Parathyroid adenoma (tissue), 2 donors: ENCODE data around the gene C1orf210.

ENCODE experiments used
- H2AFZ ChIP-seq: fragments of 300-600 bp; sonication (generic); one replicate; pipeline ENCODE4 v1.7.0; 2017; ENCODE audit warnings: antibody characterized with exemption, mild to moderate bottlenecking
- H3K27ac ChIP-seq: fragments of 300-600 bp; sonication (generic); one replicate; pipeline ENCODE4 v1.7.0; 2017
- H3K27me3 ChIP-seq: fragments of 300-600 bp; sonication (generic); one replicate; pipeline ENCODE4 v1.7.0; 2017; ENCODE audit warnings: low read length; ENCODE audit not compliant: control insufficient read depth, insufficient read depth
- H3K36me3 ChIP-seq: fragments of 300-600 bp; sonication (generic); one replicate; pipeline ENCODE4 v1.7.0; 2017; ENCODE audit warnings: low read length; ENCODE audit not compliant: control insufficient read depth, insufficient read depth
- H3K4me1 ChIP-seq: fragments of 300-600 bp; sonication (generic); one replicate; pipeline ENCODE4 v1.7.0; 2017; ENCODE audit warnings: control low read depth
- H3K4me2 ChIP-seq: fragments of 300-600 bp; sonication (generic); one replicate; pipeline ENCODE4 v1.7.0; 2017; ENCODE audit warnings: low read length
- H3K4me3 ChIP-seq: fragments of 300-600 bp; sonication (generic); one replicate; pipeline ENCODE4 v1.7.0; 2017; ENCODE audit warnings: low read depth, low read length
- H3K79me2 ChIP-seq: fragments of 300-600 bp; sonication (generic); one replicate; pipeline ENCODE4 v1.7.0; 2017; ENCODE audit warnings: control low read depth
- H3K9ac ChIP-seq: fragments of 300-600 bp; sonication (generic); one replicate; pipeline ENCODE4 v1.7.0; 2017; ENCODE audit warnings: mild to moderate bottlenecking
- H3K9me3 ChIP-seq: fragments of 300-600 bp; sonication (generic); one replicate; pipeline ENCODE4 v1.7.0; 2017; ENCODE audit warnings: low read length; ENCODE audit not compliant: control insufficient read depth
- TF ChIP-seq, protein P1 (sequence below): fragments of 300-600 bp; sonication (generic); IDR thresholded peaks from one replicate; pipeline ENCODE4 v1.7.0; 2017; ENCODE audit warnings: antibody characterized with exemption, mild to moderate bottlenecking
- donor health status: primary hyperparathyroidism.

Gene C1orf210

DNA sequence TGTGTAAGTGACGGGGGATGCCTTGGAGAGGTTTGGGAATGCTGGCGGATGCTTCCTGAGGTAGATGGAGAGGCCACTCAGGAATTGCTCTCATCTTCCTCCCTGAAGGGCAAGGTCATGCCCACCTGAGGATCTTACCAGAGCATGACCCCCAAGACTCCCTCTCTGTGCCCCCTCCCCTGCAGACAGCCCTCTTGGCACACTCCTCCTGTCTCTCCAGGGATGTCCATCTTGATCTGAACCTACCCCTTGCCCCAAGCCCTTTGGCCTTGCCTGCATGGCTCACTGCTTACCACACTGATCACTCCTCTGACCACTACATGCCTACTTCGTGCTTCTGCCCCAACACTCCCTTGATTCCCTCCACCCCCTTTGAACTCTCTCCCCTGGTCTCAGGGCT is 34.4 kb upstream of the C1orf210 start:
- no peaks in the 10 kb centered on the region for H3K36me3 ChIP-seq
- peaks cover 2% of the 10 kb centered on the region for H3K4me1 ChIP-seq
- no peak overlapping the region for H3K27ac ChIP-seq
- no peaks in the 10 kb centered on the region for H3K79me2 ChIP-seq
- no peaks in the 10 kb centered on the region for H3K27me3 ChIP-seq
- no peak overlapping the region for H2AFZ ChIP-seq
- no peak overlapping the region for H3K4me2 ChIP-seq
- no peak overlapping the region for H3K4me3 ChIP-seq
- no peak overlapping the region for H3K9ac ChIP-seq
- TF ChIP-seq, protein P1, sequence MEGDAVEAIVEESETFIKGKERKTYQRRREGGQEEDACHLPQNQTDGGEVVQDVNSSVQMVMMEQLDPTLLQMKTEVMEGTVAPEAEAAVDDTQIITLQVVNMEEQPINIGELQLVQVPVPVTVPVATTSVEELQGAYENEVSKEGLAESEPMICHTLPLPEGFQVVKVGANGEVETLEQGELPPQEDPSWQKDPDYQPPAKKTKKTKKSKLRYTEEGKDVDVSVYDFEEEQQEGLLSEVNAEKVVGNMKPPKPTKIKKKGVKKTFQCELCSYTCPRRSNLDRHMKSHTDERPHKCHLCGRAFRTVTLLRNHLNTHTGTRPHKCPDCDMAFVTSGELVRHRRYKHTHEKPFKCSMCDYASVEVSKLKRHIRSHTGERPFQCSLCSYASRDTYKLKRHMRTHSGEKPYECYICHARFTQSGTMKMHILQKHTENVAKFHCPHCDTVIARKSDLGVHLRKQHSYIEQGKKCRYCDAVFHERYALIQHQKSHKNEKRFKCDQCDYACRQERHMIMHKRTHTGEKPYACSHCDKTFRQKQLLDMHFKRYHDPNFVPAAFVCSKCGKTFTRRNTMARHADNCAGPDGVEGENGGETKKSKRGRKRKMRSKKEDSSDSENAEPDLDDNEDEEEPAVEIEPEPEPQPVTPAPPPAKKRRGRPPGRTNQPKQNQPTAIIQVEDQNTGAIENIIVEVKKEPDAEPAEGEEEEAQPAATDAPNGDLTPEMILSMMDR: no peak
- no peaks in the 10 kb centered on the region for H3K9me3 ChIP-seq

DNA sequence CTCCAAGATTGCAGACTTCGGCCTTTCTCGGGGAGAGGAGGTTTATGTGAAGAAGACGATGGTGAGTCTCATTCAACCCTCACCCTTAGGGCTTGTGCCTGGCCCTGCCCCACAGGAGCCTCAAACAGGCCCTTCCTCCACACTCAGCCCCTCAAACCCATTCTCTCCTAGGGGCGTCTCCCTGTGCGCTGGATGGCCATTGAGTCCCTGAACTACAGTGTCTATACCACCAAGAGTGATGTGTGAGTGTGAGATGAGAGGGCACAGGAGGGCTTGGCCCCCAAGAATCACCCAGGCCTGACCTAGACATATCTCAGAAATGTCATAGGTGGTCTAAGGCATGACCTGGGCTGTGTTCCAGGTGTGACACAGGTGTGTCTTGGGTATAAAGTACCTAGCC is 33.9 kb upstream of the C1orf210 start:
- peak overlapping the region; percentile 41 for H2AFZ ChIP-seq
- TF ChIP-seq, protein P1: no peak
- H3K27ac ChIP-seq: no peak overlapping the region
- H3K4me1 ChIP-seq: peaks cover 2% of the 10 kb centered on the region
- H3K27me3 ChIP-seq: no peaks in the 10 kb centered on the region
- H3K36me3 ChIP-seq: no peaks in the 10 kb centered on the region
- H3K4me2 ChIP-seq: no peak overlapping the region
- H3K9ac ChIP-seq: no peak overlapping the region
- no peaks in the 10 kb centered on the region for H3K79me2 ChIP-seq
- no peak overlapping the region for H3K4me3 ChIP-seq
- no peaks in the 10 kb centered on the region for H3K9me3 ChIP-seq

DNA sequence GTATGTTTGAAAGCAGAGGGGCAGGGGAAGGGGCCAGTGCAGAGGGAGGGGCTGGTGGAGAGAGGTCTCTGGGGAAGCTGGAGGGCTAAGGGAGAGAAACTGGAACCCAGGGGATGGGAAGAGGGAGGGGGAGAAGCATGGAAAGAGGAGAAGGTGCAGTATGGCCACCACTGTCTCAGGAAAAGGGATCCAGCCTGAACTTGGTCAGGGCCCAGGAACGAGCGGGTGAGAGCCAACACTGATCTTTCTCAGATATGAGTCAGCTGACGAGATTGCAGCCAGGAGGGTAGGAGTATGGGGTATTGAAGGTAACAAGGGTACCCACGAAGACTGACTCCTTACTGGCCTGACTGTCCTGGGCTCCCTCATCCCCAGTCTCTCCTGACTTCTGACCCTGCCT is 33.5 kb upstream of the C1orf210 start:
- no peak overlapping the region for H3K27ac ChIP-seq
- no peaks in the 10 kb centered on the region for H3K27me3 ChIP-seq
- H3K4me1 ChIP-seq: peaks cover 2% of the 10 kb centered on the region
- H3K79me2 ChIP-seq: no peaks in the 10 kb centered on the region
- no peaks in the 10 kb centered on the region for H3K9me3 ChIP-seq
- TF ChIP-seq, protein P1: no peak
- no peaks in the 10 kb centered on the region for H3K36me3 ChIP-seq
- H3K4me3 ChIP-seq: no peak overlapping the region
- H3K4me2 ChIP-seq: no peak overlapping the region
- H2AFZ ChIP-seq: peak overlapping the region; percentile 41
- H3K9ac ChIP-seq: no peak overlapping the region

DNA sequence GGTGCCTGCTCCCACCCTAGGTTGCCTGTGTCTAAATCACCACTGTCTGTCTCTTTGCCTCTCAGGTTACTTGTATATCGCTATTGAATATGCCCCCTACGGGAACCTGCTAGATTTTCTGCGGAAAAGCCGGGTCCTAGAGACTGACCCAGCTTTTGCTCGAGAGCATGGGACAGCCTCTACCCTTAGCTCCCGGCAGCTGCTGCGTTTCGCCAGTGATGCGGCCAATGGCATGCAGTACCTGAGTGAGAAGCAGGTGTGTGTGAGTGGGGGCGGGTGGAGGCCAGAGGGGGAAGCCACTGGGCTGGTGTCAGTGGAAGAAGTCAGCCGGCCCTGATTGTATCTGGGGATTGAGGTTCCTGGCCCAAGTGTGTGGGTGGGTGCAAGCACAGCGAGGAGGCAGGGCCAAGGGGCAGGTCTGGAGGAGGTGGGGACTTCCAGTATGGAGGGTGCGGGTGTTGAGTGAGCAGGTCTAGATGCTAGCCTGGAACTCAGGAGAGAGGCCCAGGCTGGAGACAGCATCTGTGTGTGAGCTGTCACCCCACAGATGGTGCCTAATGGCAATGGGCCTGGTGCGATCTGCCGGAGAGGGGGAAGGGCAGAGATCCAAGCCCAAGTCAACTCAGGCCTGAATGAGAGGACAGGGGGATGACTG is 32.6 kb upstream of the C1orf210 start:
- Histone ChIP-seq H3K79me2 (no peaks in the 10 kb centered on the region), H3K27me3 (no peaks in the 10 kb centered on the region), H3K9ac (no peak overlapping the region), H3K36me3 (no peaks in the 10 kb centered on the region), H3K9me3 (no peaks in the 10 kb centered on the region), H2AFZ (peak overlapping the region; percentile 46), H3K4me3 (no peak overlapping the region), H3K4me1 (peaks cover 2% of the 10 kb centered on the region), H3K4me2 (no peak overlapping the region), H3K27ac (no peak overlapping the region)
- TF ChIP-seq, protein P1: no peak
